Liver (tissue), 9 donors: ENCODE results near the gene TMEM273. TPM values are rescaled to one million over a fixed set of nuclear protein-coding genes. Genes with fewer than 3 reads are reported as not detected.

Experiments
- DNase-seq: peaks from one replicate; pipeline ENCODE4 v3.0.0-alpha.2; 2017; ENCODE audit warnings: low spot score
- H3K27ac ChIP-seq, 2 donors: one replicate each; pipeline ENCODE4 v1.7.0; 2013; ENCODE audit warnings: inconsistent platforms in 2 of 2, low read length in 2 of 2, control low read depth in 1 of 2, low read depth in 1 of 2, mild to moderate bottlenecking in 1 of 2
- H3K27me3 ChIP-seq, 4 donors: one replicate each; pipeline versions ENCODE4 v1.6.1 to v1.7.0; 2013; ENCODE audit warnings: low read length in 3 of 4, inconsistent platforms in 1 of 4, mild to moderate bottlenecking in 1 of 4, moderate library complexity in 1 of 4; ENCODE audit not compliant: control insufficient read depth in 4 of 4, insufficient read depth in 4 of 4
- H3K36me3 ChIP-seq, 4 donors: one replicate each; pipeline versions ENCODE4 v1.6.1 to v1.7.0; 2013; ENCODE audit warnings: low read length in 3 of 4, mild to moderate bottlenecking in 3 of 4, low read depth in 1 of 4, moderate library complexity in 1 of 4; ENCODE audit not compliant: control insufficient read depth in 4 of 4, insufficient read depth in 3 of 4
- H3K4me1 ChIP-seq, 4 donors: one replicate each; pipeline versions ENCODE4 v1.6.1 to v1.7.0; 2013; ENCODE audit warnings: low read length in 3 of 4, mild to moderate bottlenecking in 3 of 4, moderate library complexity in 1 of 4; ENCODE audit not compliant: control insufficient read depth in 4 of 4, insufficient read depth in 4 of 4
- H3K4me3 ChIP-seq, 3 donors: one replicate each; pipeline versions ENCODE4 v1.6.1 to v1.7.0; 2013; ENCODE audit warnings: low read length in 3 of 3, control low read depth in 1 of 3, low read depth in 1 of 3, mild to moderate bottlenecking in 1 of 3
- H3K9ac ChIP-seq, 2 donors: one replicate each; pipeline ENCODE4 v1.7.0; 2013; ENCODE audit warnings: low read length in 2 of 2, mild to moderate bottlenecking in 2 of 2, moderate library complexity in 2 of 2, control low read depth in 1 of 2, low read depth in 1 of 2
- H3K9me3 ChIP-seq, 4 donors: one replicate each; pipeline versions ENCODE4 v1.6.1 to v1.7.0; 2013; ENCODE audit warnings: low read length in 3 of 4; ENCODE audit not compliant: control insufficient read depth in 4 of 4
- ATF3 ChIP-seq: IDR thresholded peaks from 2 replicates; pipeline ENCODE4 v1.6.1; 2016; ENCODE audit warnings: antibody characterized with exemption
- CTCF ChIP-seq: fragments of 150-350 bp; IDR thresholded peaks from 2 replicates; pipeline ENCODE4 v1.5.1; 2017; ENCODE audit warnings: improper control_type of control experiment, low read depth, low read length; ENCODE audit not compliant: missing input control
- EGR1 ChIP-seq, 2 donors: IDR thresholded peaks; 2 replicates each; pipeline ENCODE4 v1.6.1; 2016 to 2018; ENCODE audit warnings: antibody characterized with exemption in 2 of 2, low read depth in 2 of 2
- FOXA1 ChIP-seq: IDR thresholded peaks from 2 replicates; pipeline ENCODE4 v1.6.1; 2016; ENCODE audit warnings: antibody characterized with exemption
- FOXA2 ChIP-seq: IDR thresholded peaks from 2 replicates; pipeline ENCODE4 v1.6.1; 2016; ENCODE audit warnings: antibody characterized with exemption
- HNF4A ChIP-seq, 2 donors: conservative IDR thresholded peaks; 2 replicates each; pipeline ENCODE4 v1.6.1; 2016; ENCODE audit warnings: antibody characterized with exemption in 2 of 2, mild to moderate bottlenecking in 2 of 2
- HNF4G ChIP-seq: IDR thresholded peaks from 2 replicates; pipeline ENCODE4 v1.6.1; 2016; ENCODE audit warnings: antibody characterized with exemption
- JUND ChIP-seq, 2 donors: IDR thresholded peaks; 2 replicates each; pipeline ENCODE4 v1.6.1; 2016; ENCODE audit warnings: antibody characterized with exemption in 2 of 2
- MAX ChIP-seq: IDR thresholded peaks from 2 replicates; pipeline ENCODE4 v1.6.1; 2016; ENCODE audit warnings: antibody characterized with exemption
- RAD21 ChIP-seq, 2 donors: IDR thresholded peaks; 2 replicates each; pipeline ENCODE4 v1.6.1; 2016; ENCODE audit warnings: antibody characterized with exemption in 2 of 2, mild to moderate bottlenecking in 2 of 2
- REST ChIP-seq: IDR thresholded peaks from 2 replicates; pipeline ENCODE4 v1.6.1; 2016; ENCODE audit warnings: antibody characterized with exemption, mild to moderate bottlenecking
- TAF1 ChIP-seq: conservative IDR thresholded peaks from 2 replicates; pipeline ENCODE4 v1.6.1; 2016; ENCODE audit warnings: antibody characterized with exemption, mild to moderate bottlenecking
- YY1 ChIP-seq: IDR thresholded peaks from 2 replicates; pipeline ENCODE4 v1.6.1; 2016; ENCODE audit warnings: antibody characterized with exemption, mild to moderate bottlenecking
- ZBTB33 ChIP-seq: IDR thresholded peaks from 2 replicates; pipeline ENCODE4 v1.6.1; 2016; ENCODE audit warnings: antibody characterized with exemption
- WGBS: extraction: QIAGEN DNeasy Blood & Tissue Kit; methylation state at CpG from one replicate; pipeline ENCODE4 v1.1.7; 2013; 5-methylcytosine and 5-hydroxymethylcytosine counted together
- polyA plus RNA-seq, 2 donors: library from polyadenylated mRNA; stranded (reverse) in 1 of 2; unstranded in 1 of 2; fragments of 200-250 nt in 1 of 2; fragments of >200 nt in 1 of 2; fragmentation: Nextera tagmentation in 1 of 2; extraction: Ambion mirVana in 1 of 2; gene quantifications; one replicate each; pipeline versions ENCODE4 v1.2.1 to v1.2.3, GENCODE V29; 2013 to 2015
- total RNA-seq, 2 donors: library from RNA; depleted of rRNA; stranded (reverse); fragments of >200 nt; gene quantifications; one replicate each; pipeline ENCODE4 v1.2.3, GENCODE V29; 2014
- donor health status: healthy.
- donor health status: healthy.
- donor health status: healthy.
- donor health status: healthy.
- donor health status: healthy.

TMEM273 gene
- total and polyA plus RNA-seq, 4 donors = 2.5 to 9.5 (median 4.5) TPM

GRCh38 chr10:49171326-49172060 is 16.7 kb downstream of the TMEM273 start:
- TF ChIP-seq MAX = no peak
- no peak for TF ChIP-seq FOXA1
- no peak for TF ChIP-seq YY1
- no peak for TF ChIP-seq EGR1 (IDR thresholded peaks at IDR 0.05; ENCODE audit: low read depth in 2 of 2)
- no peak for TF ChIP-seq JUND (IDR thresholded peaks at IDR 0.05)
- no peak for TF ChIP-seq FOXA2
- TF ChIP-seq RAD21 (IDR thresholded peaks at IDR 0.05) = no peak
- no peak for TF ChIP-seq CTCF
- no peak for TF ChIP-seq ATF3
- TF ChIP-seq HNF4A (conservative IDR thresholded peaks at IDR 0.05) = no peak
- no peak for TF ChIP-seq REST
- no peak for TF ChIP-seq HNF4G
- no peak for TF ChIP-seq ZBTB33
- TF ChIP-seq TAF1 = no peak
- no peaks in the 10 kb centered on the region for H3K9me3 ChIP-seq
- H3K9ac ChIP-seq = no peak overlapping the region
- H3K36me3 ChIP-seq = no peaks in the 10 kb centered on the region
- 85% methylated on average over 7 of the region's 7 CpGs for WGBS
- H3K27me3 ChIP-seq = no peaks in the 10 kb centered on the region
- no peak overlapping the region for H3K27ac ChIP-seq
- no peaks in the 10 kb centered on the region for H3K4me1 ChIP-seq
- H3K4me3 ChIP-seq = no peak overlapping the region
- DNase-seq = peak; percentile 6
